H1 (cell line): ENCODE measurements around the gene FOXO4. TPM values are rescaled to one million over a fixed set of nuclear protein-coding genes. Genes with fewer than 3 reads are reported as not detected.

ENCODE experiments used
- CTCF ChIA-PET: fragments of 300-600 bp; sonication (Branson Sonifier 250); formaldehyde crosslinking; loops from one replicate; lab custom pipeline; 2021; ENCODE audit not compliant: partially characterized antibody; lab: Charles Lee
- POLR2A ChIA-PET: fragments of 300-600 bp; sonication (Branson Sonifier 250); formaldehyde crosslinking; loops from one replicate; lab custom pipeline; 2021; ENCODE audit warnings: inconsistent platforms; ENCODE audit not compliant: partially characterized antibody; lab: Charles Lee
- DNase-seq, 2 experiments: peaks; one replicate each; pipeline versions ENCODE4 v3.0.0 to v3.0.0-alpha.2; 2010 to 2022; ENCODE audit warnings: low spot score in 2 of 2, low read depth in 1 of 2, mixed read lengths in 1 of 2
- FAIRE-seq: peaks from 2 replicates; lab custom pipeline; 2011; peaks lifted over from hg19 to GRCh38; lab: Jason Lieb, UNC
- H2AFZ ChIP-seq: 2 replicates; pipeline ENCODE4 v1.8.1; 2012; ENCODE audit warnings: low read length, inconsistent platforms
- H2AK5ac ChIP-seq: 2 replicates; pipeline ENCODE4 v1.6.1; 2013; ENCODE audit warnings: low read depth, low read length
- H2BK120ac ChIP-seq: replicated peaks from 2 replicates; pipeline ENCODE3; 2013; ENCODE audit warnings: low read depth, low read length, inconsistent platforms
- H2BK12ac ChIP-seq: 2 replicates; pipeline ENCODE4 v1.6.1; 2013; ENCODE audit warnings: low read depth, low read length
- H2BK15ac ChIP-seq: 2 replicates; pipeline ENCODE4 v1.6.1; 2013; ENCODE audit warnings: low read length
- H2BK20ac ChIP-seq: 2 replicates; pipeline ENCODE4 v1.6.1; 2013; ENCODE audit warnings: low read length
- H2BK5ac ChIP-seq: 2 replicates; pipeline ENCODE4 v1.6.1; 2013; ENCODE audit warnings: low read depth, low read length
- H3K14ac ChIP-seq: 2 replicates; pipeline ENCODE4 v1.6.1; 2013; ENCODE audit warnings: inconsistent platforms; ENCODE audit not compliant: insufficient read length
- H3K18ac ChIP-seq: 2 replicates; pipeline ENCODE4 v1.6.1; 2013; ENCODE audit warnings: low read length; ENCODE audit errors: extremely low read depth
- H3K23ac ChIP-seq: 2 replicates; pipeline ENCODE4 v1.6.1; 2013; ENCODE audit warnings: inconsistent platforms; ENCODE audit not compliant: insufficient read length
- H3K23me2 ChIP-seq: 2 replicates; pipeline ENCODE4 v1.6.1; 2013; ENCODE audit warnings: low read depth, low read length
- H3K27ac ChIP-seq: 2 replicates; pipeline ENCODE4 v1.6.1; 2011; ENCODE audit warnings: low read depth, low read length, inconsistent platforms
- H3K27me3 ChIP-seq, 4 experiments: replicated peaks in 1 of 4; 1 replicate in 1 of 4; 2 replicates in 3 of 4; pipeline versions ENCODE4 v1.6.1 to v1.8.1; 2011 to 2013; ENCODE audit warnings: low read length in 3 of 4, mild to moderate bottlenecking in 3 of 4, inconsistent platforms in 2 of 4, mixed read lengths in 2 of 4, moderate library complexity in 1 of 4; ENCODE audit not compliant: control insufficient read depth in 3 of 4, insufficient read depth in 3 of 4; ENCODE audit errors: extremely low read depth in 1 of 4
- H3K36me3 ChIP-seq, 4 experiments: 2 replicates each; pipeline versions ENCODE4 v1.6.1 to v1.8.1; 2011 to 2013; ENCODE audit warnings: mild to moderate bottlenecking in 4 of 4, low read length in 3 of 4, moderate library complexity in 2 of 4, control low read depth in 1 of 4, inconsistent platforms in 1 of 4; ENCODE audit not compliant: insufficient read depth in 4 of 4, control insufficient read depth in 2 of 4
- H3K4ac ChIP-seq: replicated peaks from 2 replicates; pipeline ENCODE3; 2013; ENCODE audit warnings: low read length, low read depth, mixed read lengths, inconsistent platforms; ENCODE audit not compliant: insufficient read length
- H3K4me1 ChIP-seq, 4 experiments: replicated peaks in 1 of 4; 1 replicate in 1 of 4; 2 replicates in 3 of 4; pipeline versions ENCODE4 v1.6.1 to v1.8.1; 2011 to 2013; ENCODE audit warnings: low read length in 3 of 4, inconsistent platforms in 2 of 4, mixed read lengths in 1 of 4; ENCODE audit not compliant: insufficient read depth in 4 of 4, control insufficient read depth in 3 of 4
- H3K4me2 ChIP-seq, 2 experiments: 2 replicates each; pipeline versions ENCODE4 v1.6.1 to v1.8.1; 2011 to 2013; ENCODE audit warnings: low read depth in 2 of 2, low read length in 2 of 2, control low read depth in 1 of 2, inconsistent platforms in 1 of 2, mild to moderate bottlenecking in 1 of 2; ENCODE audit not compliant: insufficient read depth in 1 of 2
- H3K4me3 ChIP-seq, 4 experiments: fragments of 200-600, 300-600 bp in 1 of 4; sonication (generic), shearing (Covaris generic), sonication (Bioruptor Twin) in 1 of 4; 2 replicates each; pipeline versions ENCODE4 v1.5.1 to v1.8.1; 2011 to 2016; ENCODE audit warnings: low read length in 4 of 4, low read depth in 3 of 4, control low read depth in 2 of 4, inconsistent platforms in 2 of 4, mild to moderate bottlenecking in 2 of 4, mixed read lengths in 1 of 4, moderate library complexity in 1 of 4; ENCODE audit not compliant: insufficient read depth in 2 of 4; ENCODE audit errors: extremely low read depth in 1 of 4
- H3K56ac ChIP-seq: replicated peaks from 2 replicates; pipeline ENCODE3; 2013; ENCODE audit warnings: low read depth, mild to moderate bottlenecking, mixed read lengths, low read length, inconsistent platforms; ENCODE audit not compliant: insufficient read length
- H3K79me1 ChIP-seq: 2 replicates; pipeline ENCODE4 v1.6.1; 2013; ENCODE audit warnings: low read depth, low read length, control low read depth
- H3K79me2 ChIP-seq, 2 experiments: 2 replicates each; pipeline versions ENCODE4 v1.6.1 to v1.8.1; 2012 to 2013; ENCODE audit warnings: low read length in 2 of 2, mild to moderate bottlenecking in 2 of 2, inconsistent platforms in 1 of 2; ENCODE audit not compliant: insufficient read depth in 2 of 2, control insufficient read depth in 1 of 2
- H3K9ac ChIP-seq, 4 experiments: replicated peaks in 1 of 4; 1 replicate in 1 of 4; 2 replicates in 3 of 4; pipeline versions ENCODE4 v1.6.1 to v1.8.1; 2011 to 2013; ENCODE audit warnings: low read depth in 3 of 4, low read length in 3 of 4, control low read depth in 2 of 4, mild to moderate bottlenecking in 2 of 4, moderate library complexity in 2 of 4, inconsistent platforms in 1 of 4; ENCODE audit errors: extremely low read depth in 1 of 4
- H3K9me3 ChIP-seq, 2 experiments: 2 replicates each; pipeline versions ENCODE4 v1.6.1 to v1.8.1; 2012 to 2013; ENCODE audit warnings: mild to moderate bottlenecking in 2 of 2, moderate library complexity in 2 of 2, control low read depth in 1 of 2, inconsistent platforms in 1 of 2, low read depth in 1 of 2, low read length in 1 of 2, mixed read lengths in 1 of 2; ENCODE audit not compliant: insufficient read depth in 2 of 2
- H4K20me1 ChIP-seq, 2 experiments: replicated peaks in 1 of 2; 2 replicates each; pipeline versions ENCODE3 to v1.8.1; 2011 to 2013; ENCODE audit warnings: inconsistent platforms in 2 of 2, low read length in 2 of 2, mild to moderate bottlenecking in 1 of 2; ENCODE audit not compliant: insufficient read depth in 2 of 2, control insufficient read depth in 1 of 2
- H4K5ac ChIP-seq: 2 replicates; pipeline ENCODE4 v1.6.1; 2013; ENCODE audit warnings: low read length, low read depth, mixed read lengths, inconsistent platforms; ENCODE audit not compliant: insufficient read length
- H4K8ac ChIP-seq: 2 replicates; pipeline ENCODE4 v1.8.0; 2013; ENCODE audit warnings: mild to moderate bottlenecking, moderate library complexity, low read length, inconsistent platforms; ENCODE audit not compliant: insufficient read depth; ENCODE audit errors: extremely low read depth
- H4K91ac ChIP-seq: replicated peaks from 2 replicates; pipeline ENCODE3; 2013; ENCODE audit warnings: low read length, mixed read lengths, inconsistent platforms; ENCODE audit not compliant: insufficient read length
- BCL11A ChIP-seq, 2 experiments: IDR thresholded peaks; one replicate each; pipeline ENCODE4 v1.6.1; 2011; ENCODE audit warnings: low read depth in 2 of 2, low read length in 2 of 2, mild to moderate bottlenecking in 2 of 2
- CEBPB ChIP-seq: IDR thresholded peaks from 2 replicates; pipeline ENCODE4 v1.6.1; 2012; ENCODE audit warnings: low read depth, low read length
- CTBP2 ChIP-seq: IDR thresholded peaks from 2 replicates; pipeline ENCODE4 v1.7.0; 2011; ENCODE audit warnings: borderline replicate concordance, mild to moderate bottlenecking, moderate library complexity, mixed read lengths, low read length; ENCODE audit not compliant: insufficient read depth, insufficient read length
- JUN ChIP-seq: IDR thresholded peaks from 2 replicates; pipeline ENCODE4 v1.6.1; 2011; ENCODE audit warnings: low read depth, mild to moderate bottlenecking, improper control_type of control experiment, low read length
- JUND ChIP-seq: IDR thresholded peaks from 2 replicates; pipeline ENCODE4 v1.6.1; 2011; ENCODE audit warnings: mild to moderate bottlenecking, improper control_type of control experiment, low read length
- NRF1 ChIP-seq: IDR thresholded peaks from 2 replicates; pipeline ENCODE4 v1.6.1; 2011; ENCODE audit warnings: mild to moderate bottlenecking, low read depth, low read length, improper control_type of control experiment
- PHF8 ChIP-seq: fragments of 200-600 bp; sonication (generic); conservative IDR thresholded peaks from 2 replicates; pipeline ENCODE4 v1.7.1; 2012; ENCODE audit warnings: low read depth, mild to moderate bottlenecking, inconsistent platforms, low read length, moderate library complexity
- RFX5 ChIP-seq: IDR thresholded peaks from 2 replicates; pipeline ENCODE4 v1.6.1; 2011; ENCODE audit warnings: low read depth, low read length, improper control_type of control experiment, borderline replicate concordance
- SP1 ChIP-seq: IDR thresholded peaks from 2 replicates; pipeline ENCODE4 v1.6.1; 2011; ENCODE audit warnings: low read depth, low read length
- SP4 ChIP-seq: IDR thresholded peaks from 2 replicates; pipeline ENCODE4 v1.6.1; 2012; ENCODE audit warnings: low read length, inconsistent platforms
- TAF1 ChIP-seq: IDR thresholded peaks from 2 replicates; pipeline ENCODE4 v1.6.1; 2011; ENCODE audit warnings: mild to moderate bottlenecking, low read depth, low read length
- TCF12 ChIP-seq: IDR thresholded peaks from 2 replicates; pipeline ENCODE4 v1.6.1; 2011; ENCODE audit warnings: low read depth, mild to moderate bottlenecking, low read length
- WGBS, 2 experiments: shearing (Covaris generic) in 1 of 2; methylation state at CpG; one replicate each; pipeline versions ENCODE4 v1.1.6 to v1.1.7; 2013 to 2015; ENCODE audit warnings: low lambda C conversion rate in 2 of 2, mixed read lengths in 2 of 2, inconsistent platforms in 1 of 2, low coverage in 1 of 2, missing lambda C conversion rate in 1 of 2; ENCODE audit not compliant: insufficient replicate concordance in 2 of 2, insufficient coverage in 1 of 2, insufficient read length in 1 of 2; ENCODE audit errors: extremely low coverage in 1 of 2, missing lambda C conversion rate in 1 of 2; 5-methylcytosine and 5-hydroxymethylcytosine counted together
- polyA plus RNA-seq, 7 experiments: library from polyadenylated mRNA; depleted of rRNA in 3 of 7; stranded (reverse) in 5 of 7; unstranded in 2 of 7; fragments of >200 nt in 5 of 7; fragments of 200-250 nt in 2 of 7; gene quantifications; 1 replicate in 5 of 7; 2 replicates in 1 of 7; 4 replicates in 1 of 7; pipeline versions ENCODE4 v1.2.1 to v1.2.3, GENCODE V29; 2011 to 2013; ENCODE audit warnings: missing spikeins in 2 of 7, mixed read lengths in 2 of 7
- total RNA-seq: library from RNA; stranded (reverse); fragmentation: NEBNext Ultra II Directional; extraction: Animal tissue kit (Norgen Biotek cat#: 25700); gene quantifications from 2 replicates; pipeline ENCODE4 v1.2.1, GENCODE V29; 2021
- TF ChIP-seq, protein P1 (sequence below), 3 experiments: IDR thresholded peaks; 1 replicate in 2 of 3; 2 replicates in 1 of 3; pipeline versions ENCODE4 v1.5.1 to v1.6.1; 2011; ENCODE audit warnings: low read length in 3 of 3, mild to moderate bottlenecking in 3 of 3, inconsistent platforms in 2 of 3, low read depth in 1 of 3, moderate library complexity in 1 of 3; ENCODE audit not compliant: insufficient read depth in 1 of 3; ENCODE audit errors: control extremely low read depth in 1 of 3

The FOXO4 gene
- total and polyA plus RNA-seq, 2 of the 8 experiments (the other 6 are each of a cell fraction or from before 2014, with no cell fraction given), result 12.3 to 57.4 TPM

DNA sequence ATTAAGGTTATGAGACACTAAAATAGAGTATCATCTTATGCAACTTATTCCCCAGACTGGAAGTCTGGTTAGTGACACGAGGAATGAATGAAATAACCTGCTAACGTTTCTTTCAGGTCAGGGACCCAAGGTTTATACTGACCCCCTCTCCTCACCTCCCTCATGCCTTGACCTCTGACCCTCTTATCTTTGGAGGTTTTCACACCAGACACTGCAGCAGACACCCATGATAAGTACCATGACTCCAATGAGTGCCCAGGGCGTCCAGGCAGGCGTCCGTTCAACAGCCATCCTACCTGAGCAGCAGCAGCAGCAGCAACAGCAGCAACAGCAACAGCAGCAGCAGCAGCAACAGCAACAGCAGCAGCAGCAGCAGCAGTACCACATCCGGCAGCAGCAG is 44.8 kb downstream of the FOXO4 start:
- Histone ChIP-seq H4K8ac (no peak overlapping the region), H3K9me3 (no peaks in the 10 kb centered on the region), H3K4ac (no peak overlapping the region), H3K4me2 (no peak overlapping the region), H3K4me3 (no peak overlapping the region), H3K4me1 (peaks cover 0 to 6% (median 2%) of the 10 kb centered on the region in 4 experiments; a peak in 3 of 7 replicates), H2AK5ac (no peak overlapping the region), H3K23me2 (peaks cover 2% of the 10 kb centered on the region; the same call in 1 of the 2 replicates), H4K20me1 (no peaks in the 10 kb centered on the region), H3K79me1 (no peaks in the 10 kb centered on the region), H4K91ac (no peak overlapping the region), H3K56ac (no peak overlapping the region), H3K9ac (no peak overlapping the region), H3K18ac (no peak overlapping the region), H3K79me2 (no peaks in the 10 kb centered on the region), H3K14ac (no peak overlapping the region), H2AFZ (no peak overlapping the region), H2BK20ac (no peak overlapping the region), H4K5ac (no peak overlapping the region), H3K36me3 (peaks cover 3 to 36% (median 15%) of the 10 kb centered on the region in 4 experiments; a peak in 7 of 8 replicates), H2BK120ac (no peak overlapping the region), H2BK15ac (no peak overlapping the region), H2BK5ac (no peak overlapping the region), H3K27ac (no peak overlapping the region), H2BK12ac (no peak overlapping the region), H3K27me3 (no peaks in the 10 kb centered on the region), H3K23ac (no peak overlapping the region)
- POLR2A ChIA-PET, result no interaction called here
- CTCF ChIA-PET, result interaction anchor here (0.5 to 1.5 kb wide), 2 partner anchors 11 to 144 kb away, joined by 3 read pairs; no protein-coding TSS in a partner anchor
- DNase-seq, result no peak
- no peak for FAIRE-seq
- WGBS, 2 experiments, result 100% methylated on average over 5 of the region's 6 CpGs; no CpG with 5 or more reads in 1 of the 2 experiments
- no peak for TF ChIP-seq CTBP2
- no peak for TF ChIP-seq RFX5
- TF ChIP-seq TAF1, result no peak
- TF ChIP-seq BCL11A (IDR thresholded peaks at IDR 0.05; ENCODE audit: low read depth in 2 of 2, low read length in 2 of 2), result no peak
- no peak for TF ChIP-seq JUN
- TF ChIP-seq, protein P1, sequence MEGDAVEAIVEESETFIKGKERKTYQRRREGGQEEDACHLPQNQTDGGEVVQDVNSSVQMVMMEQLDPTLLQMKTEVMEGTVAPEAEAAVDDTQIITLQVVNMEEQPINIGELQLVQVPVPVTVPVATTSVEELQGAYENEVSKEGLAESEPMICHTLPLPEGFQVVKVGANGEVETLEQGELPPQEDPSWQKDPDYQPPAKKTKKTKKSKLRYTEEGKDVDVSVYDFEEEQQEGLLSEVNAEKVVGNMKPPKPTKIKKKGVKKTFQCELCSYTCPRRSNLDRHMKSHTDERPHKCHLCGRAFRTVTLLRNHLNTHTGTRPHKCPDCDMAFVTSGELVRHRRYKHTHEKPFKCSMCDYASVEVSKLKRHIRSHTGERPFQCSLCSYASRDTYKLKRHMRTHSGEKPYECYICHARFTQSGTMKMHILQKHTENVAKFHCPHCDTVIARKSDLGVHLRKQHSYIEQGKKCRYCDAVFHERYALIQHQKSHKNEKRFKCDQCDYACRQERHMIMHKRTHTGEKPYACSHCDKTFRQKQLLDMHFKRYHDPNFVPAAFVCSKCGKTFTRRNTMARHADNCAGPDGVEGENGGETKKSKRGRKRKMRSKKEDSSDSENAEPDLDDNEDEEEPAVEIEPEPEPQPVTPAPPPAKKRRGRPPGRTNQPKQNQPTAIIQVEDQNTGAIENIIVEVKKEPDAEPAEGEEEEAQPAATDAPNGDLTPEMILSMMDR (IDR thresholded peaks at IDR 0.05; ENCODE audit: control extremely low read depth in 1 of 3, insufficient read depth in 1 of 3, low read depth in 1 of 3, low read length in 3 of 3), result no peak
- TF ChIP-seq TCF12, result no peak
- TF ChIP-seq JUND, result no peak
- TF ChIP-seq CEBPB, result no peak
- TF ChIP-seq SP4, result no peak
- TF ChIP-seq PHF8, result no peak
- TF ChIP-seq SP1, result no peak
- no peak for TF ChIP-seq NRF1
